Uterus (tissue), 2 donors: ENCODE results near the gene CDS2.

Experiments
- CTCF ChIP-seq, 4 experiments: fragments of 200-600 bp in 2 of 4; fragments of 450-650 bp in 2 of 4; sonication (generic) in 2 of 4; IDR thresholded peaks; one replicate each; pipeline ENCODE4 v1.5.1; 2016 to 2019; ENCODE audit warnings: antibody characterized with exemption in 4 of 4, mild to moderate bottlenecking in 2 of 4, moderate library complexity in 1 of 4
- POLR2A ChIP-seq, 2 donors: fragments of 450-650 bp; IDR thresholded peaks; one replicate each; pipeline ENCODE4 v1.6.1; 2016; ENCODE audit warnings: antibody characterized with exemption in 2 of 2, mild to moderate bottlenecking in 1 of 2, moderate library complexity in 1 of 2

GRCh38 chr20:5216663-5217062, 89.9 kb downstream of the CDS2 start:
- no peak for TF ChIP-seq CTCF (IDR thresholded peaks at IDR 0.05)
- TF ChIP-seq POLR2A (IDR thresholded peaks at IDR 0.05) = no peak
